Neuronal stem cell (in vitro differentiated cells): ENCODE measurements around the gene RHOT1.

Experiments
- DNase-seq: peaks from one replicate; pipeline ENCODE4 v3.0.0-alpha.2; 2013; ENCODE audit warnings: low spot score
- H2AFZ ChIP-seq: one replicate; pipeline ENCODE4 v1.6.1; 2013; ENCODE audit warnings: mild to moderate bottlenecking, low read length, inconsistent platforms
- H2AK5ac ChIP-seq: 2 replicates; pipeline ENCODE4 v1.6.1; 2013; ENCODE audit warnings: low read depth, mild to moderate bottlenecking, inconsistent platforms, low read length, moderate library complexity, mixed read lengths
- H2BK120ac ChIP-seq: 2 replicates; pipeline ENCODE4 v1.6.1; 2013; ENCODE audit warnings: low read depth, mild to moderate bottlenecking, inconsistent platforms, low read length, moderate library complexity, mixed read lengths
- H2BK12ac ChIP-seq: one replicate; pipeline ENCODE4 v1.6.1; 2013; ENCODE audit warnings: low read length, inconsistent platforms
- H2BK15ac ChIP-seq: 2 replicates; pipeline ENCODE4 v1.6.1; 2013; ENCODE audit warnings: mild to moderate bottlenecking, low read length, inconsistent platforms, mixed read lengths
- H2BK5ac ChIP-seq: one replicate; pipeline ENCODE4 v1.6.1; 2013; ENCODE audit warnings: inconsistent platforms, mild to moderate bottlenecking, low read length, moderate library complexity
- H3K14ac ChIP-seq: one replicate; pipeline ENCODE4 v1.6.1; 2013; ENCODE audit warnings: low read length, inconsistent platforms
- H3K18ac ChIP-seq: 2 replicates; pipeline ENCODE4 v1.6.1; 2013; ENCODE audit warnings: low read length, inconsistent platforms
- H3K23ac ChIP-seq: 2 replicates; pipeline ENCODE4 v1.6.1; 2013; ENCODE audit warnings: low read depth, mild to moderate bottlenecking, mixed read lengths, low read length, inconsistent platforms; ENCODE audit not compliant: poor library complexity
- H3K27ac ChIP-seq: replicated peaks from 3 replicates; pipeline ENCODE4 v1.5.1; 2013; ENCODE audit warnings: low read length, inconsistent platforms
- H3K27me3 ChIP-seq, 3 experiments: 2 replicates each; pipeline ENCODE4 v1.6.1; 2013; ENCODE audit warnings: low read length in 3 of 3, mild to moderate bottlenecking in 2 of 3, inconsistent platforms in 1 of 3, low read depth in 1 of 3, mixed read lengths in 1 of 3, moderate library complexity in 1 of 3; ENCODE audit not compliant: control insufficient read depth in 3 of 3, insufficient read depth in 3 of 3
- H3K36me3 ChIP-seq, 2 donors: replicated peaks in 1 of 2; 2 replicates each; pipeline ENCODE4 v1.6.1; 2013; ENCODE audit warnings: low read length in 2 of 2; ENCODE audit not compliant: control insufficient read depth in 2 of 2, insufficient read depth in 2 of 2
- H3K4ac ChIP-seq: 2 replicates; pipeline ENCODE4 v1.6.1; 2013; ENCODE audit warnings: inconsistent platforms, mild to moderate bottlenecking, low read length, moderate library complexity
- H3K4me1 ChIP-seq, 2 donors: 1 replicate in 1 of 2; 2 replicates in 1 of 2; pipeline ENCODE4 v1.6.1; 2013; ENCODE audit warnings: low read length in 2 of 2, low read depth in 1 of 2; ENCODE audit not compliant: control insufficient read depth in 2 of 2, insufficient read depth in 1 of 2
- H3K4me2 ChIP-seq: one replicate; pipeline ENCODE4 v1.6.1; 2013; ENCODE audit warnings: mild to moderate bottlenecking, low read length, inconsistent platforms; ENCODE audit not compliant: insufficient read depth, poor library complexity, severe bottlenecking
- H3K4me3 ChIP-seq, 2 donors: 2 replicates each; pipeline ENCODE4 v1.5.1; 2013; ENCODE audit warnings: low read length in 2 of 2, mild to moderate bottlenecking in 2 of 2, inconsistent platforms in 1 of 2, moderate library complexity in 1 of 2
- H3K79me1 ChIP-seq: one replicate; pipeline ENCODE4 v1.6.1; 2013; ENCODE audit warnings: low read depth, mild to moderate bottlenecking, inconsistent platforms, low read length, moderate library complexity
- H3K9ac ChIP-seq: one replicate; pipeline ENCODE4 v1.6.1; 2013; ENCODE audit warnings: mild to moderate bottlenecking, low read depth, low read length, inconsistent platforms; ENCODE audit not compliant: poor library complexity
- H3K9me3 ChIP-seq, 2 donors: replicated peaks in 1 of 2; 2 replicates each; pipeline versions ENCODE3 to v1.6.1; 2013; ENCODE audit warnings: low read length in 2 of 2, mild to moderate bottlenecking in 2 of 2, inconsistent platforms in 1 of 2, low read depth in 1 of 2, mixed read lengths in 1 of 2, moderate library complexity in 1 of 2; ENCODE audit not compliant: control insufficient read depth in 2 of 2, insufficient read depth in 1 of 2
- H4K8ac ChIP-seq: one replicate; pipeline ENCODE4 v1.6.1; 2013; ENCODE audit warnings: low read depth, mild to moderate bottlenecking, inconsistent platforms, low read length, moderate library complexity
- H4K91ac ChIP-seq: one replicate; pipeline ENCODE4 v1.6.1; 2013; ENCODE audit warnings: low read length, low read depth, mild to moderate bottlenecking, inconsistent platforms; ENCODE audit not compliant: poor library complexity
- WGBS, 2 donors: extraction: QIAGEN DNeasy Blood & Tissue Kit; methylation state at CpG; one replicate each; pipeline ENCODE4 v1.1.7; 2013; ENCODE audit warnings: missing lambda C conversion rate in 2 of 2, mixed read lengths in 1 of 2; ENCODE audit not compliant: insufficient read length in 2 of 2, insufficient replicate concordance in 1 of 2; ENCODE audit errors: extremely low coverage in 2 of 2; 5-methylcytosine and 5-hydroxymethylcytosine counted together

RHOT1 gene

GRCh38 chr17:32223703-32224102 is 81.4 kb downstream of the RHOT1 start:
- Histone ChIP-seq H3K27me3 (no peaks in the 10 kb centered on the region), H3K27ac (no peak overlapping the region), H3K4ac (no peak overlapping the region), H3K14ac (no peak overlapping the region), H3K18ac (no peak overlapping the region), H2BK12ac (no peak overlapping the region), H4K8ac (no peak overlapping the region), H3K23ac (no peak overlapping the region), H2BK5ac (no peak overlapping the region), H3K9me3 (no peaks in the 10 kb centered on the region), H4K91ac (no peak overlapping the region), H3K4me1 (peaks cover 4 to 6% of the 10 kb centered on the region in 2 donors), H2BK15ac (no peak overlapping the region), H3K4me2 (no peak overlapping the region), H3K4me3 (no peak overlapping the region), H2BK120ac (no peak overlapping the region), H3K79me1 (no peaks in the 10 kb centered on the region), H2AFZ (no peak overlapping the region), H3K9ac (no peak overlapping the region), H3K36me3 (peaks cover 0 to 14% of the 10 kb centered on the region in 2 donors), H2AK5ac (no peak overlapping the region)
- no peak for DNase-seq
- no CpG with 5 or more reads among the region's 3 CpGs for WGBS, 2 donors

- no peak overlapping the region for H4K8ac ChIP-seq
- DNase-seq = no peak
- no peaks in the 10 kb centered on the region for H3K9me3 ChIP-seq
- H2BK120ac ChIP-seq = no peak overlapping the region
- H2AK5ac ChIP-seq = no peak overlapping the region
- no peak overlapping the region for H3K23ac ChIP-seq
- no peak overlapping the region for H2BK12ac ChIP-seq
- no peaks in the 10 kb centered on the region for H3K27me3 ChIP-seq
- H3K4ac ChIP-seq = no peak overlapping the region
- no peak overlapping the region for H3K4me2 ChIP-seq
- H3K9ac ChIP-seq = no peak overlapping the region
- no peak overlapping the region for H3K27ac ChIP-seq
- H3K18ac ChIP-seq = no peak overlapping the region
- no peak overlapping the region for H3K14ac ChIP-seq
- no CpG with 5 or more reads among the region's 3 CpGs for WGBS, 2 donors
- peaks cover 4 to 6% of the 10 kb centered on the region in 2 donors for H3K4me1 ChIP-seq
- H2AFZ ChIP-seq = no peak overlapping the region
- no peak overlapping the region for H3K4me3 ChIP-seq
- H4K91ac ChIP-seq = no peak overlapping the region
- H2BK15ac ChIP-seq = no peak overlapping the region
- no peak overlapping the region for H2BK5ac ChIP-seq
- no peaks in the 10 kb centered on the region for H3K79me1 ChIP-seq
- H3K36me3 ChIP-seq = peaks cover 0 to 14% of the 10 kb centered on the region in 2 donors
Measured at GRCh38 chr17:32226886-32227285, 84.6 kb downstream of the RHOT1 start.

- Histone ChIP-seq H3K9ac (no peak overlapping the region), H3K18ac (no peak overlapping the region)
- no CpG with 5 or more reads among the region's 9 CpGs for WGBS, 2 donors
Measured at GRCh38 chr17:32227910-32228309, 85.6 kb downstream of the RHOT1 start.

GRCh38 chr17:32235588-32235987 is 93.3 kb downstream of the RHOT1 start:
- DNase-seq = no peak
- H3K14ac ChIP-seq = no peak overlapping the region
- H3K4ac ChIP-seq = no peak overlapping the region
- H2AK5ac ChIP-seq = no peak overlapping the region
- no peak overlapping the region for H2BK15ac ChIP-seq
- no CpG with 5 or more reads among the region's 2 CpGs for WGBS, 2 donors
- H3K79me1 ChIP-seq = no peaks in the 10 kb centered on the region
- no peak overlapping the region for H3K4me2 ChIP-seq
- no peak overlapping the region for H4K91ac ChIP-seq
- H2AFZ ChIP-seq = no peak overlapping the region
- no peak overlapping the region for H3K18ac ChIP-seq
- no peaks in the 10 kb centered on the region for H3K27me3 ChIP-seq
- no peaks in the 10 kb centered on the region for H3K9me3 ChIP-seq
- H3K36me3 ChIP-seq = no peaks in the 10 kb centered on the region
- H4K8ac ChIP-seq = no peak overlapping the region
- H2BK5ac ChIP-seq = no peak overlapping the region
- no peak overlapping the region for H3K27ac ChIP-seq
- no peak overlapping the region for H3K9ac ChIP-seq
- H3K4me1 ChIP-seq = no peaks in the 10 kb centered on the region
- no peak overlapping the region for H3K4me3 ChIP-seq
- H3K23ac ChIP-seq = no peak overlapping the region
- H2BK12ac ChIP-seq = no peak overlapping the region
- H2BK120ac ChIP-seq = no peak overlapping the region

More at GRCh38 chr17:32227910-32228309, 85.6 kb downstream of the RHOT1 start:
- H3K79me1 ChIP-seq = no peaks in the 10 kb centered on the region
- no peak overlapping the region for H2AK5ac ChIP-seq
- DNase-seq = no peak
- no peak overlapping the region for H2BK12ac ChIP-seq
- H2BK5ac ChIP-seq = no peak overlapping the region
- no peaks in the 10 kb centered on the region for H3K27me3 ChIP-seq
- no peak overlapping the region for H2BK120ac ChIP-seq
- H3K36me3 ChIP-seq = peaks cover 0 to 14% of the 10 kb centered on the region in 2 donors
- H4K8ac ChIP-seq = no peak overlapping the region
- no peak overlapping the region for H2AFZ ChIP-seq
- H4K91ac ChIP-seq = no peak overlapping the region
- H3K4me2 ChIP-seq = no peak overlapping the region
- H3K4me1 ChIP-seq = peaks cover 4 to 6% of the 10 kb centered on the region in 2 donors
- no peak overlapping the region for H3K4me3 ChIP-seq
- H3K14ac ChIP-seq = no peak overlapping the region
- no peak overlapping the region for H3K23ac ChIP-seq
- H2BK15ac ChIP-seq = no peak overlapping the region
- H3K9me3 ChIP-seq = no peaks in the 10 kb centered on the region
- H3K4ac ChIP-seq = no peak overlapping the region
- no peak overlapping the region for H3K27ac ChIP-seq
